ENCODE results near the gene DEFB112. TPM values are rescaled to one million over a fixed set of nuclear protein-coding genes. Genes with fewer than 3 reads are reported as not detected.

Gene DEFB112
- total and polyA plus RNA-seq, 10 of the 15 experiments (the other 5 are each of a cell fraction or from before 2014, with no cell fraction given): not detected

- ChIA-PET SMC1A (ENCODE audit: uncharacterized antibody, unreplicated experiment) (no interaction called here), RAD21 (ENCODE audit: unreplicated experiment) (no interaction called here), POLR2A (no interaction called here), CTCF (interaction anchor here (0.6 kb wide), 1 partner anchor 187 kb away, joined by 3 read pairs; no protein-coding TSS in a partner anchor)
- Histone ChIP-seq H3K9ac (ENCODE audit: control insufficient read depth, insufficient read depth, low read length) (no peak overlapping the region), H3K4me2 (ENCODE audit: control insufficient read depth, insufficient read depth) (no peak overlapping the region), H3K9me3 (replicated peaks; ENCODE audit: control insufficient read depth, insufficient read depth, low read length) (no peaks in the 10 kb centered on the region), H3K4me1 (ENCODE audit: control insufficient read depth, insufficient read depth, low read length) (no peaks in the 10 kb centered on the region), H3K4me3 (no peak overlapping the region), H3K27me3 (replicated peaks in 1 of 2; ENCODE audit: control insufficient read depth in 2 of 2, insufficient read depth in 2 of 2, low read length in 1 of 2) (no peaks in the 10 kb centered on the region), H4K20me1 (ENCODE audit: control insufficient read depth, insufficient read depth) (no peaks in the 10 kb centered on the region), H3K27ac (ENCODE audit: control insufficient read depth, insufficient read depth) (no peak overlapping the region), H3K79me2 (ENCODE audit: control insufficient read depth, insufficient read depth, low read length) (no peaks in the 10 kb centered on the region), H2AFZ (ENCODE audit: control insufficient read depth, low read depth, low read length) (no peak overlapping the region), H3K36me3 (ENCODE audit: control insufficient read depth in 2 of 2, insufficient read depth in 2 of 2, low read length in 1 of 2) (no peaks in the 10 kb centered on the region)
- in situ Hi-C loops (cut with MboI) (no loop called here), intact Hi-C loops (cut with micrococcal nuclease; ENCODE audit: unreplicated experiment) (no loop called here)
- no peak for DNase-seq (ENCODE audit: low read depth, low spot score)
- 14% methylated on average over 2 of the region's 2 CpGs for WGBS (ENCODE audit: insufficient coverage, insufficient replicate concordance, low lambda C conversion rate, missing lambda C conversion rate)
- BruUV-seq (replicated peaks): no TSS peak
- FAIRE-seq: no peak
- TF ChIP-seq RAD51 (IDR thresholded peaks at IDR 0.05) (no peak), ZNF274 (IDR thresholded peaks at IDR 0.05; ENCODE audit: insufficient read depth, insufficient read length) (no peak), HCFC1 (IDR thresholded peaks at IDR 0.05; ENCODE audit: low read length) (no peak), FOXK2 (IDR thresholded peaks at IDR 0.05) (no peak), YY1 (IDR thresholded peaks at IDR 0.05; ENCODE audit: low read depth, low read length) (no peak), MEF2A (IDR thresholded peaks at IDR 0.05; ENCODE audit: insufficient read depth, low read depth, low read length) (no peak), CBX3 (IDR thresholded peaks at IDR 0.05; ENCODE audit: borderline replicate concordance, low read depth) (no peak)
- TF ChIP-seq, protein P1, sequence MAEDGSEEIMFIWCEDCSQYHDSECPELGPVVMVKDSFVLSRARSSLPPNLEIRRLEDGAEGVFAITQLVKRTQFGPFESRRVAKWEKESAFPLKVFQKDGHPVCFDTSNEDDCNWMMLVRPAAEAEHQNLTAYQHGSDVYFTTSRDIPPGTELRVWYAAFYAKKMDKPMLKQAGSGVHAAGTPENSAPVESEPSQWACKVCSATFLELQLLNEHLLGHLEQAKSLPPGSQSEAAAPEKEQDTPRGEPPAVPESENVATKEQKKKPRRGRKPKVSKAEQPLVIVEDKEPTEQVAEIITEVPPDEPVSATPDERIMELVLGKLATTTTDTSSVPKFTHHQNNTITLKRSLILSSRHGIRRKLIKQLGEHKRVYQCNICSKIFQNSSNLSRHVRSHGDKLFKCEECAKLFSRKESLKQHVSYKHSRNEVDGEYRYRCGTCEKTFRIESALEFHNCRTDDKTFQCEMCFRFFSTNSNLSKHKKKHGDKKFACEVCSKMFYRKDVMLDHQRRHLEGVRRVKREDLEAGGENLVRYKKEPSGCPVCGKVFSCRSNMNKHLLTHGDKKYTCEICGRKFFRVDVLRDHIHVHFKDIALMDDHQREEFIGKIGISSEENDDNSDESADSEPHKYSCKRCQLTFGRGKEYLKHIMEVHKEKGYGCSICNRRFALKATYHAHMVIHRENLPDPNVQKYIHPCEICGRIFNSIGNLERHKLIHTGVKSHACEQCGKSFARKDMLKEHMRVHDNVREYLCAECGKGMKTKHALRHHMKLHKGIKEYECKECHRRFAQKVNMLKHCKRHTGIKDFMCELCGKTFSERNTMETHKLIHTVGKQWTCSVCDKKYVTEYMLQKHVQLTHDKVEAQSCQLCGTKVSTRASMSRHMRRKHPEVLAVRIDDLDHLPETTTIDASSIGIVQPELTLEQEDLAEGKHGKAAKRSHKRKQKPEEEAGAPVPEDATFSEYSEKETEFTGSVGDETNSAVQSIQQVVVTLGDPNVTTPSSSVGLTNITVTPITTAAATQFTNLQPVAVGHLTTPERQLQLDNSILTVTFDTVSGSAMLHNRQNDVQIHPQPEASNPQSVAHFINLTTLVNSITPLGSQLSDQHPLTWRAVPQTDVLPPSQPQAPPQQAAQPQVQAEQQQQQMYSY (CRISPR knock-in tag; IDR thresholded peaks at IDR 0.05): no peak
- ATAC-seq: no peak
Observed at GRCh38 chr6:50098641-50098993, 48.9 kb upstream of the DEFB112 start.
